ENCODE data around the gene GPBP1. TPM values are rescaled to one million over a fixed set of nuclear protein-coding genes. Genes with fewer than 3 reads are reported as not detected.

The GPBP1 gene
- total and polyA plus RNA-seq, 2 experiments from 2014 or later: 105 to 109 TPM

GRCh38 chr5:57298985-57299491, 125.2 kb downstream of the GPBP1 start:
- peaks cover 8% of the 10 kb centered on the region; the same call in 1 of the 2 replicates for H3K4me1 ChIP-seq (ENCODE audit: insufficient read depth)
- H2AFZ ChIP-seq: peak overlapping the region; percentile 86; the same call in 1 of the 2 replicates

More at GRCh38 chr5:57298985-57299491, 125.2 kb downstream of the GPBP1 start:
- Histone ChIP-seq H3F3A (replicated peaks; ENCODE audit: low read depth) (no peaks in the 10 kb centered on the region), H3K27me3 (ENCODE audit: insufficient read depth) (no peaks in the 10 kb centered on the region), H4K20me1 (replicated peaks; ENCODE audit: insufficient read depth) (no peaks in the 10 kb centered on the region), H3K4me2 (no peak overlapping the region), H3K79me2 (replicated peaks; ENCODE audit: insufficient read depth) (no peaks in the 10 kb centered on the region), H3K27ac (ENCODE audit: low read depth) (no peak overlapping the region), H3K9me2 (ENCODE audit: insufficient read depth) (no peaks in the 10 kb centered on the region), H3K4me3 (no peak overlapping the region), H3K36me3 (ENCODE audit: insufficient read depth) (no peaks in the 10 kb centered on the region)
- ATAC-seq (peak; percentile 63), DNase-seq (ENCODE audit: low spot score) (peak; percentile 88)
- peaks cover 2% of the 10 kb centered on the region for H3K27me3 Mint-ChIP-seq (ENCODE audit: insufficient read depth, low read depth, poor library complexity)
- no peak overlapping the region for H3K27ac Mint-ChIP-seq
- H3K9me3 Mint-ChIP-seq: no peaks in the 10 kb centered on the region
- H3K36me3 Mint-ChIP-seq (ENCODE audit: low read depth): no peaks in the 10 kb centered on the region
- no peak overlapping the region for H3K4me3 Mint-ChIP-seq
- peaks cover 11% of the 10 kb centered on the region for H3K4me1 Mint-ChIP-seq
- no peak for TF ChIP-seq ZNF114 (CRISPR knock-in tag; IDR thresholded peaks at IDR 0.05)
- no peak for TF ChIP-seq REST (IDR thresholded peaks at IDR 0.05; ENCODE audit: unreplicated experiment)
- TF ChIP-seq STAT1 (IDR thresholded peaks at IDR 0.05; ENCODE audit: unreplicated experiment): no peak
- TF ChIP-seq CTCF (conservative IDR thresholded peaks at IDR 0.05; ENCODE audit: low read depth in 2 of 2): peak; percentile 70 to 74
- TF ChIP-seq EZH2 (IDR thresholded peaks at IDR 0.05; ENCODE audit: low read depth, unreplicated experiment): no peak

All from GM23338 (cell line).